Measurements from ENCODE around the gene C5orf47.
A peak's percentile ranks its signal among the peaks of the same experiment; 100 is the strongest.
"Not testable (repeated sequence)": the region's sequence is repeated elsewhere in the genome, so short reads cannot be mapped to it uniquely, and the experiment has no call there.

The C5orf47 gene

GRCh38 chr5:173970878-173971650 lies 17.9 kb upstream of the C5orf47 start:
- DNase-seq: no peak

GRCh38 chr5:173971681-173972345 lies 17.2 kb upstream of the C5orf47 start:
- no peak for DNase-seq

GRCh38 chr5:173972607-173972924 lies 16.4 kb upstream of the C5orf47 start:
- no peak for DNase-seq

GRCh38 chr5:173972925-173973615 lies 15.9 kb upstream of the C5orf47 start:
- peak; percentile 23 for DNase-seq

- no peak for DNase-seq
These were observed 15.4 kb upstream of the C5orf47 start for GRCh38 chr5:173973616-173973969.

GRCh38 chr5:173974688-173975239 lies 14.2 kb upstream of the C5orf47 start:
- DNase-seq: no peak

- no peak for DNase-seq
These were observed 7.7 kb upstream of the C5orf47 start for GRCh38 chr5:173981185-173981761.

- DNase-seq: no peak
These were observed 4.8 kb upstream of the C5orf47 start for GRCh38 chr5:173984218-173984617.

GRCh38 chr5:173989432-173990082 lies 587 bp downstream of the C5orf47 start:
- DNase-seq: no peak

- no peak for DNase-seq
These were observed 8.4 kb downstream of the C5orf47 start for GRCh38 chr5:173997331-173997730.

- DNase-seq: no peak
These were observed 9.6 kb downstream of the C5orf47 start for GRCh38 chr5:173998531-173998930.

- DNase-seq: no peak
These were observed 11.1 kb downstream of the C5orf47 start for GRCh38 chr5:174000076-174000475.

GRCh38 chr5:174003795-174004194 lies 14.8 kb downstream of the C5orf47 start:
- no peak for DNase-seq

- DNase-seq: no peak
These were observed 20.0 kb downstream of the C5orf47 start for GRCh38 chr5:174008922-174009321.

GRCh38 chr5:174010365-174010764 lies 21.4 kb downstream of the C5orf47 start:
- DNase-seq: no peak

GRCh38 chr5:174011441-174011840 lies 22.5 kb downstream of the C5orf47 start:
- DNase-seq: no peak

- not testable (repeated sequence) for DNase-seq
These were observed 31.3 kb downstream of the C5orf47 start for GRCh38 chr5:174020069-174020927.

- no peak for DNase-seq
These were observed 31.9 kb downstream of the C5orf47 start for GRCh38 chr5:174020928-174021304.

- no peak for DNase-seq
These were observed 33.6 kb downstream of the C5orf47 start for GRCh38 chr5:174022384-174023095.

GRCh38 chr5:174030286-174030685 lies 41.3 kb downstream of the C5orf47 start:
- DNase-seq: no peak

Data from DMS 273 treated with DMSO at 0.1 percent for 48 hours (cell line).